ENCODE measurements around the gene SCCPDH.
"Not testable (repeated sequence)": the region's sequence is repeated elsewhere in the genome, so short reads cannot be mapped to it uniquely, and the experiment has no call there.

SCCPDH gene

DNA sequence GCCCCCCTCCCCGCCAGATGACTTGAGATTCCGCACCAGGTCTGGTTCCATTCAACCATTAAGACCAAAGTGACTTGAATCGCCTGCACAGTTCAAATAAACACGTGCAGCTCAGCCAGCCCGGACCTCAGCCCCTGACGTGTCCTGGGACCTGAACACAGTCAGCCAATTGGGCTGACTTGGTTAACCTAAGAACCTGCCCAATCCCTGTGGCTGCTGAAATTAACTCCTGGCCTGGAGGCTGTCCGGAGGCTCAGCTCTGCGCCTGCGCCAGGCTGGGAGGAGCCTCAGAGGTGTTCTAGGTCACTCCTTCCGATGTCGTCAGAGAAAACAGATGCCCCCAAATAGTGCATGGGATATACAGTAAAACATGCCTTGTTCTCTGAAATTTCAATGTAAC is 73.4 kb downstream of the SCCPDH start:
- DNase-seq (ENCODE audit: insufficient read length, low spot score) (no peak), FAIRE-seq (no peak)

DNA sequence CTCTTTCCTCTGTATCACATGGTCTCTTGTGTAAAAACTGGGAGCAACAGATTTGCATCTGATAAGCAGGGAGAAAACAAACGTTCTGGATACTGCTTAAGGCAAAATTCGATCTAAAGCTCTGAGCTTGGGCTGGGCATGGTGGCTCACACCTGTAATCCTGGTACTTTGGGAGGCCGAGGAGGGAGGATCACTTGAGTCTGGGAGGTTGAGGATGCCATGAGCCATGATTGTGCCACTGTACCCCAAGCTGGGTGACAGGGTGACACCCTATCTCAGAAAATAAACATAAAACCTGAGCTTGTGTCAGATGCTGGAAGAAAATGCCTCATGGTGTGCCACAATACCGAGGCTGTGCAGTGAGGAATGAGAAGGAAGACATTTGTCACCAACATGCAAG is 73.9 kb downstream of the SCCPDH start:
- DNase-seq (ENCODE audit: insufficient read length, low spot score) (no peak), FAIRE-seq (no peak)

DNA sequence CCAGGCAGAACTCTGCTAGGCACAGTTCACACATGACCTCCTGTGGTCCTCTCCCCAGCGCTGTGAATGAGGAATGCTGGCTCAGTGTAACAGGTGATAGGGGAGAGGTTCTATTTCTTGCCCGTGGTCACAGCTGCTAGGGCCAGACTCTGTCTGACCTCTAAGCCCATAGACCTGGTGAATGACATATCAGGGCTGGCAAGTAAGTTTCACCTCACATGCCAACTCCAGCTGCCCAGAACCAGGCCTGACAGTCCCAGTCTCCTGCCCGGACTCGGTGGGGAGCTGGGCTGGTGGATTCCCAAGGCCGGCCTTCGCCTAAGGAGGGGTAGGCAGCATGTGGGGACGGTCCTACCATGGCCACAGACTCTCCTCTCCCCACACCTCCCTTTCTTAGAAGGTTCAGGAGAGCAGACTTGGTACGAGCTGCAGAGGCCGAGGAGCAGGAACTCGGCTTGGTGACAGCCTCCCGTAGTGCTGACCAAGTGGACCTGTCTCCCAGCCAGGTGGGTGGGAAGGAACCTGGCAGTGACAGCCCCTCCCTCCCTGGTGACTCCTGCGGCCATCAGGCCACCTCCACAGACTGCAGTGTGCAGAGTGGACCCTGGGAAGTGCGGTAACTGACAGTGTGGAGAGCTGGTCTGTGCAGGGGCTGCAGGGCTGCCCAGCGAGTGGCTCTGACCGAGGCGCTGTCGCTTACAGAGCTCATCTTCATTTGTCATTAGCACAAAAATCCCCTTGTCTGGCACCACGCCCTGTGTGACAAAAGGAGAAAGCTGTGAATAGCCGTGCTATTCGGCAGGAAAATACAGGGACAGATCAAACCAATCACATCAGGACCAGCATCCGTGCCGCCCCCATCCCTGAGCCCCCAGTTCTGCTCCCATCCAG is 74.6 kb downstream of the SCCPDH start:
- FAIRE-seq (no peak), DNase-seq (ENCODE audit: insufficient read length, low spot score) (no peak)

DNA sequence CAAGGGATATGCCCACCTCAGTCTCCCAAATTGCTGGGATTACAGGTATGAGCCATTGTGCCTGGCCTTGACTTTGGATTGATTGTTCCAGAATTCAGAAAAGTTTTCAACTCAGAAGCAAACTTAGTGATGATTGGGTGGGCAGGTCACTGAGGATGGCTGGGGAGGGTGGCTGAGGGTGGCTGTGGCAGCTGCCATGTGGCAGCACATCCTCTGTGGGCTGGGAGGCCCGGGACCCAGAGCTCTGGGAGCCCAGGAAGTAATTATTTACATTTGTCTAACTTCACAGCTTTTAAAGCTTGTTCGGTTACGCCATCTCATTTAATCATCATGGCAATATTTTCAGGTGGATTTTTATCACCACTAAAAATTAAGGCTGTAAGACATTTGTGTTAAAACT is 76.1 kb downstream of the SCCPDH start:
- DNase-seq (ENCODE audit: insufficient read length, low spot score) (no peak), FAIRE-seq (no peak)

DNA sequence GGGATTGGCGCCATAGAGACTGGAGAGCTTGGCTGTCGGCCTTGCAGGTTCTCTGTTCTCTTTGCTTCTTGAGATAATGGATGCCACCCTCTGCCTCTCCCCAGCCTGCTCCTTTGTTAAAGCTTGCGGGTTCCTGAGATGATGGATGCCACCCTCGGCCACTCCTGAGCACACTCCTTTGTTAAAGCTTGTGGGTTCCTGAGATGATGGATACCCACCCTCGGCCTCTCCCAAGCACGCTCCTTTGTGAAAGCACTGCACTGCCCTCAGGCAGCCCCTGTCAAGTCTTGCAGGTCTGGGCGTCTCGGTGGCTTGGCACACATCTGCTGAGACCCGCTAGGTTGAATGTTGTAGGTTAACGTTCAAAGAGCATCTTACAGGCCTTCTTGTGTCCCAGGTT is 76.5 kb downstream of the SCCPDH start:
- DNase-seq (ENCODE audit: insufficient read length, low spot score) (no peak), FAIRE-seq (no peak)

DNA sequence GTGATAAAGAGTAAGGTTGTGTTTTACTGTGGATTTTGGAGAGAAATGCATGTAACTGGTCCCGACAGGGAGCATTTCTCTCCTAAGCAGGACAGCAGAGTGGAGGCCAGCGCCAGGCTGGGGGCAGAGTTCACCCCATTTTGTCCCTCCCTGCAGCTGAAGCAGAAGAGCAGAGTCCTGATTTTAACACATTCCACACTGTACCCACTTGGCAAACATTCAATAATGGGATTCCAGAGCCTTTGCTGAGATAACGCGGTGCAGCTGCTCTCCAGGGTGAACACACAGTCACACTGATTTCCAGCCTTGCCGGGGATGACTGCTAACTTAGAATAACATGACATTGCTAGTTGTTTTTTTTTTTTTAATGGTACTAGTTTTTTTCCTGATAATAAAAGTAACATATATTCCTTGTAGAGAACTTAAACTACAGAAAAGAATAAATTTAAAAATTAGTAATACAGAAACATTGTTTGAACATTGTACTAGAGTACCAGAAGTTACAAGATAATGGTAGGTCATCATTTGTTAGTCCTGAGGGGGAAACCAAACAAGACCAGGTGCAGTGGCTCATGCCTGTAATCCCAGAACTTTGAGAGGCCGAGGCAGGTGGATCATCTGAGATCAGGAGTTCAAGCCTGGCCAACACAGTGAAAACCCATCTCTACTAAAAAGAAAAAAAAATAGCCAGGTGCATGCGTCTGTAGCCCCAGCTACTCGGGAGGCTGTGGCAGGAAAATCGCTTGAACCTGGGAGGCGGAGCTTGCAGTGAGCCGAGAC is 77.2 kb downstream of the SCCPDH start:
- no peak for FAIRE-seq
- no peak for DNase-seq (ENCODE audit: insufficient read length, low spot score)

DNA sequence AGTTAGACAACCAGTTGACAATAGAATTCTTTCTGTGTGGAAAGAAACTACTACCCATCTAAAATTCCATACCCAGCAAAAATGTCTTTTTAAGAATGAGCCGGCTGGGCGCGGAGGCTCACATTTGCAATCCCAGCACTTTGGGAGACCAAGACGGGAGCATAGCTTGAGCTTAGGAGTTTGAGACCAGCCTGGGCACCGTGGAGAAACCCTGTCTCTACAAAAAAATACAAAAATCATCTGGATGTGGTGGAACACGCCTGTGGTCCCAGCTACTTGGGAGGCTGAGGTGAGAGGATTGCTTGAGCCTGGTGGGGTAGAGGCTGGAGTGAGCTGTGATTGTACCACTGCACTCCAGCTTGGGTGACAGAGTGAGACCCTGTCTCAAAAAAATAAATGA is 79.2 kb downstream of the SCCPDH start:
- FAIRE-seq, result no peak

DNA sequence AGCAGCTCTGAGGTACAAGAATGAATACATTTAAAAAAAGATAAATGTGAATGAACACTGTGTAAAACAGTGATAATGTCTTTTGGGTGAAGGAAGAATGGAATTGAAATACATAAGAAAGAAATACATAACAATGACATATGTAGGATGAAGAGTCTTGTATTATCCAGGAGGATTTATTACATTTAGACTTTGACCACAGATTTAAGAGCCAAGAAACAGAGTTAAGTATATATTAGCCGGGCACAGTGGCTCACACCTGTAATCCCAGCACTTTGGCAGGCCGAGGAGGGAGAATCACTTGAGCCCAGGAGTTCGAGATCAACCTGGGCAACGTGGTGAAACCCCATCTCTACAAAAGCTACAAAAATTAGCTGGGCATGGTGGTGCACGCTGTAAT is 79.7 kb downstream of the SCCPDH start:
- DNase-seq (ENCODE audit: insufficient read length, low spot score), result no peak

More for the DNA sequence above, 79.2 kb downstream of the SCCPDH start:
- DNase-seq (ENCODE audit: insufficient read length, low spot score), result no peak

DNA sequence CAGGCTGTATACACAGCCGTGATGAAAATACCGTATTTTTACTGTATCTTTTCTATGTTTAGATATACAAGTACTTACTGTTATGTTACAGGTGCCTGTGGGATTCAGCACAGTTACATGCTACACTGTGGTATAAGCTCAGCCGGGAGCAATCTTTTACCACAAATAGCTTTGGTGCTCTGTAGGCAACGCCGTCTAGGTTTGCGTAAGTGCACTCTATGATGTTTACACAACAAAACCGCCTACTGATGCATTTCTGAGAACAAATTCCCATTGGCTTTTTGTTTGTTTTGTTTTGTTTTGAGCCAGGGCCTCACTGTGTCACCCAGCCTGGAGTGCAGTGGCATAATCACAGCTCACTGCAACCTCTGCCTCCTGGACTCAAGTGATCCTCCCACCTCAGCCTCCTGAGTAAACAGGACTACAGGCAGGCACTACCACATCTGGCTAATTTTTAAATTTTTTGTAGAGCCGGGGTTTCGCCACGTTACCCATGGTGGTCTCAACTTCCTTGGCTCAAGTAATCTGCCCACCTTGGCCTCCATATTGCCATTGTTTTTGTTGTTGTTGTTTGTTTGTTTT is 81.0 kb downstream of the SCCPDH start:
- no peak for FAIRE-seq
- no peak for DNase-seq (ENCODE audit: insufficient read length, low spot score)

More for the DNA sequence above, 79.7 kb downstream of the SCCPDH start:
- FAIRE-seq, result no peak

DNA sequence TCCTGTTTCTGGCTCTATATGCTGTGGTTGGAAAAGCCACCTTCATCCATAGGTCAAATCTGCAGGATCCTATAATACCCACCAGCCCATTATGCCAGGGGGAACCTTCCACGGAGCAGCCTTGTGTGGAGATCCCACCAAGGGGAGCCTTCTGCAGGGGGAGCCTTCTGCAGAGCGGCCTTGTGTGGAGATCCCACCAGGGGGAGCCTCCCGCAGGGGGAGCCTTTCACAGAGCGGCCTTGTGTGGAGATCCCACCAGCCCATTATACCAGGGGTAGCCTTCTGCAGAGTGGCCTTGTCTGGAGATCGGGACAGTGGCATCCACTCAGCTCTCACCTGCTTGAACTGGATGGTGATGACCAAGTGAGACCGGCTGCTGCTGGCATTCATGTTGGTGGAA is 85.3 kb downstream of the SCCPDH start:
- DNase-seq (ENCODE audit: insufficient read length, low spot score), result no peak
- FAIRE-seq, result no peak

DNA sequence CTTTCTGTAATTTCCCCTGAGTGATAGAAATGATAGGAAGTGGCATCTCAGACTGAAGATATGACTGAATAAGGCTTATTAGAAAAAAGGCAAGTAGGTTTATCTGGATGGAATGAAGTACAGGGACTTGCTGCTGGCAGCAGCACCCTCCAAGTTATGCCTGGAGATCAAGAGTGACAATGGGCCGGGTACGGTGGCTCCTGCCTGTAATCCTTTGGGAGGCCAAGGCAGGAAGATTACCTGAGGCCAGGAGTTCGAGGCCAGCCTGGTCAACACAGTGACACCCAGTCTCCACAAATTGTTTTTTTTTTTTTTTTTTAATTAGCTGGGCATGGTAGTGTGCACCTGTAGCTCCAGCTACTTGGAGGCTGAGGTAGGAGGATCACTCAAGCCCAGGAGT is 87.8 kb downstream of the SCCPDH start:
- no peak for FAIRE-seq
- DNase-seq (ENCODE audit: insufficient read length, low spot score), result no peak

DNA sequence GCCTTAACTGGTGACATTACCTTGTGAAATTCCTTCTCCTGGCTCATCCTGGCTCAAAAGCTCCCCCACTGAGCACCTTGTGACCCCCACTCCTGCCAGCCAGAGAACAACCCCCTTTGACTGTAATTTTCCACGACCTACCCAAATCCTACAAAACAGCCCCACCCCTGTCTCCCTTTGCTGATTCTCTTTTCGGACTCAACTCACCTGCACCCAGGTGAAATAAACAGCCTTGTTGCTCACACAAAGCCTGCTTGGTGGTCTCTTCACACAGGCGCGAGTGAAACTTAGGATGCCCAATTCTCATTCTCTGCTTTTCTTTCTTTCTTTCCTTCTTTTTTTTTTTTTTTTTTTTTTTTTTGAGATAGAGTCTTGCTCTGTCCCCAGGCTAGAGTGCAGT is 89.1 kb downstream of the SCCPDH start:
- DNase-seq (ENCODE audit: insufficient read length, low spot score); FAIRE-seq: not testable (repeated sequence)

DNA sequence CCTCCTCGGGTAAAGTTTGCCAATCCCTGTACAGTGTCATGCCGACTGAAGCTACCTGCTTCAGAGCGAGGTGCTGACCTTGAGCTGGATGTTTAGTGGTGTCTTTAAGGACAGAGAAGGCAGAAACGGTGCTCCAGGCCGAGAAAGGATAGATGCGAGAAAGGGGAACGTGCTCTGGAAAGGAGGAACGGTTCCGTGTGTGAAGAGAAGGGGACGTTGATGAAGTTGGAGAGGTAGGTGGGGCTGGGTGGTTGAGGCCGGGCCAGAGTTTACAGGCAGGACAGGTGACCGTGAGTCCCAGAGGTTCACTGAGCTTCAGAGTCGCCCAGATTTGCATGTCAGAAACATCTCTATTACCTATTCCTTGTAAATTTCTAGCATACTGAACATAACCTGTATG is 90.7 kb downstream of the SCCPDH start:
- FAIRE-seq (no peak), DNase-seq (ENCODE audit: insufficient read length, low spot score) (no peak)

DNA sequence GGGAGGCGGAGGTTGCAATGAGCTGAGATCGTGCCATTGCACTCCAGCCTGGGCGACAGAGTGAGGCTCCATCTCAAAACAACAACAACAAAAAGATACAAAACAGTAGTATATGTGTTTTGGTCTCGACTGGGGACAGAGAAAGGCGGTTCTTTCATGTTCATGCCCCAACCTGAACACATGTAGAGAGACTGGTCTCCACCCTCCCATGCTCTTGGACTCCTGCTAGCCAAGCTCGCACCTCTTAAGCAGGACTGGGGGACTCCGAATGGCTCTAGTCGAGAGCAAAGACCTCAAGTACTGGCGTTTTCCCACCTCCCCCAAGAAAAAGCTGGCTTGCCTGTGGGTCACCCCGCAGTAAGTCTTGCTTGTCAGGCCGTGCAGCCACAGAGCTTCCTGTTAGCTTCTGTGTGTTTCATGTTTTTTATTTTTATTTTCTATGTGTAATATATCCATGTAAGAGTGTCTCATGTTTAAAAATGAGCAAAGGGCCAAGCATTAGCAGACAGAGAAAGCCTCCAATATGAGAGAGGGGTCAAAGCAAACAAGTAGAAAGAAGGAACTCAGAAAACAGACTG is 91.6 kb downstream of the SCCPDH start:
- FAIRE-seq, result no peak
- DNase-seq (ENCODE audit: insufficient read length, low spot score), result no peak

Measured in HTR-8/SVneo (cell line).